ENCODE data around the gene NR2E1.

Gene NR2E1

GRCh38 chr6:108165714-108166663 is at the start of gene NR2E1:
NR2E1 (plus strand) TSS chr6:108166022; CDS start chr6:108166766, 744 bp downstream.
- DNase-seq, result no peak

- no peak for DNase-seq
Observed at GRCh38 chr6:108116546-108117426, 49.0 kb upstream of the NR2E1 start.

DNA sequence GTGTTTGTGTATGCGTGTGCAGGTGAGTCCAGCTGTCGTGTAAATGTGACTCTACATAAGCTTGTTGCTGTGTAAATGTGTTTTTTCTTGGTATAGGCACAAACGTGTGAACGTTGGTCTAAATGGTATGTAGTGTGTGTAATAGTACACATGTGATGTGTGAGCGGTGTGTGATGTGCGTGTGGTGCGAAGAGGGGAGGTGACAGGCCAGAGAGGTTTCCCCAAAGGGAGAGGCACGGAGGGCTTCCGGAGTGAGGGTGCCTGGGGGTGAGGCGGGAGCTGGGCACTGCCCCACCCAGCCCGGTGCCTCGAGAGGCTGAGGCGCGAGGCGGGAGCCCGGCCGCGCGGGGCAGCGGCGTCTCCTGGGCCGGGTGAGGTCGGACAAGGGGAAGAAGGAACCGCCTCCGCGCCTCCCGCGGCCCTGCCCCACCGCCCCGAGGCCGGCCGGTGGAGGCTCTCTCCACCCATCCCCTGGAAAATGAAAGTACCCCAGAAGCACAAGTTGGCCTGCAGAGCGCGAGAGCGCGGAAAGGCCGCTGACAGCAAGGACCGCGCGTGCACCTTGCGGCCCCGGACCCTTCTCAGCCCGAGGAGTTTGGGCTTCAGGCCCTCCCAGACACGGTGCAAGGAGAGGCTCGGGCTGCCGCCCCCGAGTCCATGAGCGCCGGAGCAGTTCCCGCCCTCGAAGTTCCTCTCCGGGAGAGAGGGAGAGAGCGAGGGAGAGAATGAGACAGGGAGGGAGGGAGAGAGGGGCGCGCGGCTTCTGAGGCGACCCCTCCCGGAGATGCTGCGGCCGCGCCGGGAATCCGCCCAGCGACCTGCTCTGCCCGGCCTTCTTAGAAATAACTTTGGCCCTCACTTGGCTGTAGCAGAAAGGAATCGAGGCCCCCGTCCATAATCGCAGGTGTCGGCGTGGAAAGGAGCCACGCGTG is 48.1 kb upstream of the NR2E1 start:
- peak; percentile 8 for DNase-seq

DNA sequence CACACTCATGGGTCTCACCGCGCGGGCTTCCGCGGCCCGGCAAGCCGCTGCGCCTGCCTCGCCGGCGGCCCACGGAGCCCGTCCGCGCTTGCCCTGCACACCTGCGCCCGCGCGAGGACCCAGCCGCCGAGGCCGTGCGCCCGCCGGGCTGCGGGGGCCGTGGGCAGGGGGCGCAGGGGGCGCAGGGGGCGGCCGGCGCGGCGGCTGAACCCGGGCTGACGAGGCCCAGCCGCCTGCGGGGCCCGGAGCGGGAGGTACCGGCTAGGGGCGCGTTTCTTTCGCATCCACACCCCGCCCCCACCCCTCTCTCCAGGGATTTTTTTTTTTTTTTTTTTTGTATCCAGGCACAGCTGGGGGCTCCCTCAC is 47.5 kb upstream of the NR2E1 start:
- no peak for DNase-seq

GRCh38 chr6:108118810-108119768 is 46.7 kb upstream of the NR2E1 start:
- DNase-seq, result no peak

DNA sequence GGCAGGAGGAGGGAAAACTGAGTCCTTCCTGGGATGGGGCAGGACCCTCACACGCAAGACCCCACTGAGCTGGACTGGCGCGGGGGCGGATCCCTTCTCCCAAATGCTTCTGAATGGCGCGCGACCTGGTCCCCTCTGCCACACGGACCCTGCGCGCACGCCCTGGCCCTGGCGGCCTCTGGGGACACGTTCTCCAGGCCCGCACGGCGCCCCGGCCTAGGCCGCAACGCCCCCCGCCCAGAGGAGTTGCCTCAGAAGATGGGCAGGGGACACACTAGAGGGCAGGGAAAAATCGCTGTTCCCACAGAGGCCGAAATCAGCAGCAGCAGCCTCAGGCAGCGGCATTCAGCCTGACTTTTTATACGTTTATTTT is 46.1 kb upstream of the NR2E1 start:
- DNase-seq, result no peak

DNA sequence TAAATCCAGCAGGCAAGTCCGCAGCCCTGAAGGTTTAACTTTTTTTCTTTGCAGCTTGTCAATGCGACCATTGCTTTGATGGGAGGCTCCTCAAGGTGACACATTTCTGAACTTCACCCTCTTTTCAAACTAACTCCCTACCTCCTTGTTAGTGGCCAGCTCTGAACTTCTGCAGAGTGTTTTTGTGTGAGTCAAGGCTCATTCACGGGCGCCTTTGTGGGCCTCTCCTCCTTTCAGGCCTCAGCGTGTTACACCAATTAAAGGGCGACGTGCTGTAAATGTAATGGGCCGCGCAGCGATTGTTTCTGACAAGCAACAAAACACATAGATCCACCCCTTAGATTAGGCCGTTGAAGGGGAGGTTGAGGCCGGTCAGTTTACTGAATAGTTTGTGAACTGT is 45.5 kb upstream of the NR2E1 start:
- DNase-seq, result no peak

DNA sequence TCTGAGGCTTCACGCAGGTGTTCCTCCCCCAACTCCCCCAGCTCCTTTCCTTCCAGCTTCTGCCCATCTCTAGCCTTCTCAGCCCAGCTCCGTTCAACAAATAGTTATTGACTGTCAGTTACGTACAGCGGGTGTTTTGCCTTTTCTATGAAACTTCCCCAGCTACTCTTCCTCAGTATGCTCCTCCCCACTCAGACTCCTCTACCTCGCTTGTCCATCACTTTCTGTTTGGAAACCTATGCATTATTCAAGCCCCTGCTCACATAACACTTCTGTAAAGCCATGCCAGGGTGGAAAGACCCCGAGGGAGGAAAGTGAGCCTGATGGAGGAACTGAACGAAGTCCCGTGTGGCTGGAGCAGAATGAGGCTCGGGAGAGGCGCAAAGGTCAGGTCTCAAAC is 44.2 kb upstream of the NR2E1 start:
- DNase-seq, result no peak

DNA sequence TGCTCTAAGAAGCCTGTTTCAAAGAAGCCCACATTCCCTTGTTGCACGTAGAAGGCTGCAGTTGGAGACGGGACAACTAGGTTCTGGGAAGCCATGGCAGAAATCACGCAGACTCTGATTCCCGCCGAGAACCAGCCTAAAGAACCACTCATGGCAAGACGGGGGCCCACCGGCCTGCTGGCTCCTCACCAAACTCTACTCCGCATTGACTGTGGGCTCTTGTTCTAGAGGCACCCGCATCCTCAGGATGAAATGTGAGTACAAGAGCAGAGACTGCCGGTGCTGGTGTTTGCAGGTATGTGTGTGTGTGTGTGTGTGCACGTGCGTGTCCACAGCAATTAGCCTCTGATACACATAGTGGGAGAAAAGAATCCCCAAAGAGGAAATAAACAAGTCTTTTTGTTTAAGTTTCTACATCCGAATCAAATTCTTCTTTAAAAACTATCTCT is 42.3 kb upstream of the NR2E1 start:
- no peak for DNase-seq

GRCh38 chr6:108123946-108124345 is 41.9 kb upstream of the NR2E1 start:
- no peak for DNase-seq

- no peak for DNase-seq
Observed at GRCh38 chr6:108127056-108127455, 38.8 kb upstream of the NR2E1 start.

DNA sequence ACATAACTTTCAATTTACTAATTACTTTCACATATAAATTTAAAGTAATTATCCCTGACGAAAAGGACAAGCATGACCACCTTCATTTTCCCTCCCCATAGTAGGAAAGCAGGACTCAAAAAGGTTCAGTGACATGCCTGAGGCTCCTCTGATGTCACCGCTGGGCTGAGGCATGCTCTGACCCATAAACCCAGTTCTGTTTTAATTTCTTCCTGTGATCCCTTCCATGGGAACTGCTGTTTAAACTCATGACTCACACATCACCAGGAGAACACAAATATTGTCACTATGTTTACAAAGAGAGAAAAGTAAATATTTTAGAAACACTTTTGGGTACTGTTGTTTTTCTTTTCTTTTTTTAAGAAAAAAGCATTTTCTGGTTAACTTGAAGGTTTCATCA is 38.0 kb upstream of the NR2E1 start:
- peak; percentile 33 for DNase-seq

DNA sequence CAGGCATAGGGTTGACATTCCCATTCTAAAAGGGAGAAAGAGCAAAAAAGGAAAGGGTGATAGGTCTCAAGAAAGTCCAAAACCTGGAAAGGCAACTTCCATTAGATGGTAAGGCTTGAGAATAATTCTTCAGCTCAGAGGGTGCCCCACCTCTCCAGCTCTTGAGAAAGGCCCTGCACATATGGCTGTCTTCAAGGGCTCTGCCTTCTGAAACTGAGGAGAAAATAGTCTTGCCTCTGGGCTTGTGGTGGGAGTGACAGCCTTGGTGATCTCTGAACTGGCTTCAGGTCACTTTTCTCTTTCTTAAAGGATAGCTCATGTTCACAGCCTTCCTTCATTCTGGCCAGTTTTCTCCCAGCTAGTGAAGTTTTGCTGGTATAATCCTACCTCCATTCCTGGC is 35.6 kb upstream of the NR2E1 start:
- DNase-seq, result no peak

GRCh38 chr6:108132863-108133262 is 33.0 kb upstream of the NR2E1 start:
- DNase-seq, result no peak

DNA sequence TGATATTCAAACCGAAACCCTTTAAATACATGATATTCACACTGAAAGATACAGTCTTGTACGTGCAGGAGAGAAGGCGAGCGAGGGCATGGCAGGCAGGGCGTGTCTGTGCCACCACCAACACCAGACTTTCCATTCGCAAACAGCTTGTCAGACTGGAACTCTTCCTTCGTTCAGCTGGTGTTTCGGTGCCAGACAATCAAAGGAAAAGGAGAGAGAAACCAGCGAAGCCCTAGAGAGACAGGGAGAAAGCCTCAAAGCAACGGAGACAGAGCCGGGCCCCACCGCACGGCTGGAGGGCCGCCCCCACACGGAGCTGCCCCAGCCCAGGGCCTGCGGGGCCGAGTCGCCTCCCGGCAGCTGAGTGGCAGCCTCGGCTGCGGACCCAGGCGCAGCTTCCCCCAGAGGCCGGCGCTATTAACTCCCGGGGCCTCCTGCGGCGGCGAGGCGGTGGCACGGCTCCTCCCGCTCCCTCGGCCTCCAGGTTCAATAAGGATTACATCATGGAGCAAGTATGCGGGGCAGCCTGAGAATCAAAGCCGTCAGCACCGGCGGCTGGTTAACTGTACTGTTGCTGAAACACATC is 32.1 kb upstream of the NR2E1 start:
- peak; percentile 69 for DNase-seq

- DNase-seq, result no peak
Observed at GRCh38 chr6:108134213-108134970, 31.4 kb upstream of the NR2E1 start.

GRCh38 chr6:108142240-108142639 is 23.6 kb upstream of the NR2E1 start:
- no peak for DNase-seq

- DNase-seq, result no peak
Observed at GRCh38 chr6:108145639-108146038, 20.2 kb upstream of the NR2E1 start.

DNA sequence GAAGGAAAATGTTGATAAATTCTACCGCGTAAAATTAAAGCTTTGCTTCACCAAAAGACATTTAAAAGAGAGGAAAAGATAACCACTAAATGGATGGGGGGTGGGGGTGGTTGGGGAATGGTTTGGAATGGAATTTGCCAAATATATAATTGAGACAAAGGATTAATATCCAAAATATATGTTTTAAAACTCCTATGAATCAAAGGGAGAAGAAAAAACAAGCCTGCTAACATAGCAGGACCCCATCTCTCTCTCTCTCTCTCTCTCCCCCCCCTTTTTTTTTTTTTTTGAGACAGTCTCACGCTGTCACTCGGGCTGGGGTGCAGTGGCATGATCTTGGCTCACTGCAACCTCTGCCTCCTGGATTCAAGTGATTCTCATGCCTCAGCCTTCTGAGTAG is 13.4 kb upstream of the NR2E1 start:
- no peak for DNase-seq
